Astrocyte of the cerebellum (primary cell): Measurements from ENCODE around the gene TRAF7.

Experiments
- DNase-seq: peaks from one replicate; pipeline ENCODE4 v3.0.0-alpha.2; 2011; ENCODE audit warnings: low read depth
- H3K4me3 ChIP-seq: 2 replicates; pipeline ENCODE4 v1.5.1; 2011; ENCODE audit warnings: mild to moderate bottlenecking, low read depth, low read length, moderate library complexity
- in situ Hi-C: cut with HindIII; loops from 2 replicates; pipeline ENCODE4 v1.10.0; 2017; ENCODE audit warnings: low sequenced_read_pairs
- TF ChIP-seq, protein P1 (sequence below): IDR thresholded peaks from 2 replicates; pipeline ENCODE4 v1.5.1; 2012; ENCODE audit warnings: low read length, low read depth, moderate library complexity, mild to moderate bottlenecking; ENCODE audit errors: missing control alignments

The TRAF7 gene

DNA sequence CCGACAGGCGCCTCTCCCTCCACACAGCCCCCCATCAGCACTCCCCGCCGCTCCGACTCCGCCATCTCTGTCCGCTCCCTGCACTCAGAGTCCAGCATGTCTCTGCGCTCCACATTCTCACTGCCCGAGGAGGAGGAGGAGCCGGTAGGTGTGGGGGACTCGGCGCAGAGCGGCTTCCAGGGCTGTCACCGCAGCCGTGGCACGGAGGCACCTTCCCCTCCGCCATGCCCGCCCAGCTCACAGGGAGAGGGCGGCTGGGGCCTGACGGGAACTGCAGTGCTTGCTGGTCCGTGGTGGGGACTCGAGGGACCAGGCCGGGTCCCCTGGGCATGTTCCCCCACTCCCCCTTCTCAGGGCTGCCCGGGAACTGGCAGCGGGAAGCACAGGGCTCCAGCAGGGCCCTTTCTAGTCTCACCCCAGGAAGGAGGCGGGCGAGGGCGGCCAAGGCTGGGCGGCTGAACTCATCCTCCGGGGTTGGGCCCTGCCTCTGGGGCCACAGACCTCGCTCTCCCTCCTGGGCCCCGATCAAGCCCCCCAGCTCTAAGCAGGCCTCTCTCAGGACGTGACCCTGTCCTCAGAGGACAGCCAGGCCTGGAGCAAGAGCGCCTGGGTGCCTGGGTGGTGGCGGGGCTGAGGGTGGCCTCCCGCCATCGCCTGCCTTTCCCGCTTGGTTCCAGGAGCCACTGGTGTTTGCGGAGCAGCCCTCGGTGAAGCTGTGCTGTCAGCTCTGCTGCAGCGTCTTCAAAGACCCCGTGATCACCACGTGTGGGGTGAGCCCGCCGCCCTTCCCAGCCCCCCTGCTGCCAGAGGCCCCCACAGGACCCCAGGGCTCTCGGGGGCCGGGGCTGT is 15.2 kb downstream of the TRAF7 start:
- H3K4me3 ChIP-seq, result no peak overlapping the region
- TF ChIP-seq, protein P1, sequence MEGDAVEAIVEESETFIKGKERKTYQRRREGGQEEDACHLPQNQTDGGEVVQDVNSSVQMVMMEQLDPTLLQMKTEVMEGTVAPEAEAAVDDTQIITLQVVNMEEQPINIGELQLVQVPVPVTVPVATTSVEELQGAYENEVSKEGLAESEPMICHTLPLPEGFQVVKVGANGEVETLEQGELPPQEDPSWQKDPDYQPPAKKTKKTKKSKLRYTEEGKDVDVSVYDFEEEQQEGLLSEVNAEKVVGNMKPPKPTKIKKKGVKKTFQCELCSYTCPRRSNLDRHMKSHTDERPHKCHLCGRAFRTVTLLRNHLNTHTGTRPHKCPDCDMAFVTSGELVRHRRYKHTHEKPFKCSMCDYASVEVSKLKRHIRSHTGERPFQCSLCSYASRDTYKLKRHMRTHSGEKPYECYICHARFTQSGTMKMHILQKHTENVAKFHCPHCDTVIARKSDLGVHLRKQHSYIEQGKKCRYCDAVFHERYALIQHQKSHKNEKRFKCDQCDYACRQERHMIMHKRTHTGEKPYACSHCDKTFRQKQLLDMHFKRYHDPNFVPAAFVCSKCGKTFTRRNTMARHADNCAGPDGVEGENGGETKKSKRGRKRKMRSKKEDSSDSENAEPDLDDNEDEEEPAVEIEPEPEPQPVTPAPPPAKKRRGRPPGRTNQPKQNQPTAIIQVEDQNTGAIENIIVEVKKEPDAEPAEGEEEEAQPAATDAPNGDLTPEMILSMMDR, result no peak
- in situ Hi-C loops, result no loop called here
- no peak for DNase-seq

DNA sequence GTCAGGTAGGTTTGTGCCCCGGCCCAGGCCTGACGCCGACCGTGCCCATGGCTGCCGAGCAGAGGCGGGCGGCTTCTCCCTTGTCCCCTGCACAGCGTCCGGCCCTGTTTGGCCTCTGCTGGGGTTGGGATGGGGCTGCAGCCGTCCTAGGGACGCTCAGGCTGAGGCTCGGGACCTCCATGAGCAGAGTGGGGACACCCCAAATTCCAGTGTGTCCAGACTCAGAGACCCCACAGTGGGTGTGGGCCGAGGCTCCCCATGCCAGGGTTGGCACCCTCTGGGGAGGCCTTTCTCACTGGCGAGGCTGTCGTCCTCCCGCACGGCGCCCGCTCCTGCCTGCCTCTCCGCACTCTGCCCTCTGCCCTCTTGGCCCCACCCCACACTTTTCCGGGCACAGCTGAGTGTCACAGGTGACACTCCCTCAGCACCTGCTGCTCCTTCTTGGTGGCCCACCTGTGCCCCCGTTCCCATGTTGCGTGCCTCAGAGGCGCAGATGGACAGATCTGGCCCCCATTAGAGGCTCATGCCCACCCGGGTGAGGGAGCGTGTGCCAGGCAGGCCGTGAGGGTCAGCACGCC is 16.1 kb downstream of the TRAF7 start:
- TF ChIP-seq, protein P1, result no peak
- DNase-seq, result no peak
- H3K4me3 ChIP-seq, result no peak overlapping the region
- in situ Hi-C loops, result no loop called here

DNA sequence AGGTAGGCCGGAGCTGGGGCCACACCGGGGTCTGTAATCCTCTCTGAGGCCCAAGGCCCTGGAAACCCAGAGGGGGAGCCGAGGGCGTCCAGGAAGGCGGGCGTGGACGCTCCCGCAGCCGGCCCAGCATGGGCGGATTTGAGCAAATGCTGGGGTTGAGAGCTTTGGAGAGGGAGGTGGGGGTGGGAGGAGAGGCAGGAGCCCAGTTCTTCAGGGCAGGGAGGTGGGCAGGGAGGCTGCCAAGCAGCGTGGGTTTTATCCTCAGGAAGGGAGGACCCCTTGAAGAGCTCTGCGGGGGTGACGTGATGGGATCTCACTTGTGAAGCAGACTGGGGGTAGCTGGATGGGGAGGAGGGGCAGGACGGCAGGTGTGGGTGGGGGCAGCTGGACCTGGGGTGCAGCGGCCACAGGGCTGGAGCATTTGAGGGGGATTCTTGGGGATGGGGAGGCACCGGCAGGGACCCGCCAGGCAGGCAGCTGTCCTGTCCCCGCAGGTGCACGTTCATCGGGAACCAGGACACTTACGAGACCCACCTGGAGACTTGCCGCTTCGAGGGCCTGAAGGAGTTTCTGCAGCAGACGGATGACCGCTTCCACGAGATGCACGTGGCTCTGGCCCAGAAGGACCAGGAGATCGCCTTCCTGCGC is 17.2 kb downstream of the TRAF7 start:
- in situ Hi-C loops, result no loop called here
- H3K4me3 ChIP-seq, result no peak overlapping the region

DNA sequence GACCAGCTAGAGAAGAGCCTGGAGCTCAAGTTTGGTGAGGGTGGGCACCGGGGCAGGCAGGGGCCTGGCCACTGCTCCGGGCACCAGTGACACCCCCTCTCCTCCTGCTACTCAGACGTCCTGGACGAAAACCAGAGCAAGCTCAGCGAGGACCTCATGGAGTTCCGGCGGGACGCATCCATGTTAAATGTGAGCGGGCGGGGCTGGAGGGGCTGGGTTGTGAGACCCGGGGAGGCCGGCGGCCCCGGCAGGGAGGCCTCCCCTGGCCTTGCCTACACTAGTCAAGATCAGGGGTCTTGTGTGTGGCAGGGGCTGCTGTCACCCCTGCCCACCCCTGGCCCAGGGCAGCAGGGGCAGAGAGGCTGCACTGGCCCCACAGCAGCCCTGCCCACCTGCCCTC is 17.8 kb downstream of the TRAF7 start:
- no peak for DNase-seq
- in situ Hi-C loops, result no loop called here
- no peak overlapping the region for H3K4me3 ChIP-seq
- TF ChIP-seq, protein P1, result no peak

More for the DNA sequence above, 17.2 kb downstream of the TRAF7 start:
- TF ChIP-seq, protein P1, result no peak
- no peak for DNase-seq

DNA sequence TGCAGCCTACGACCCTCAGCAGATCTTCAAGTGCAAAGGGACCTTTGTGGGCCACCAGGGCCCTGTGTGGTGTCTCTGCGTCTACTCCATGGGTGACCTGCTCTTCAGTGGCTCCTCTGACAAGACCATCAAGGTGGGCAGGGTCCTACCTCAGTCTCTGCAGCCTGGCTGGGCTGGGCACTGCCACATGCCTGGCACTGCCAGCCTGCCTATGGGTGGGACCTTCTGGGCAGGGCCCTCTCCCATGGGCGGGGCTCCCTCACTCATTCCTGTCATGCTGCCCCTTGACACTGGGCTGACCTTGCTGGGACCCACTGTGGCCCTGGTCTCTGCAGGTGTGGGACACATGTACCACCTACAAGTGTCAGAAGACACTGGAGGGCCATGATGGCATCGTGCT is 18.3 kb downstream of the TRAF7 start:
- no peak overlapping the region for H3K4me3 ChIP-seq
- no peak for DNase-seq
- in situ Hi-C loops, result no loop called here
- TF ChIP-seq, protein P1, result no peak

DNA sequence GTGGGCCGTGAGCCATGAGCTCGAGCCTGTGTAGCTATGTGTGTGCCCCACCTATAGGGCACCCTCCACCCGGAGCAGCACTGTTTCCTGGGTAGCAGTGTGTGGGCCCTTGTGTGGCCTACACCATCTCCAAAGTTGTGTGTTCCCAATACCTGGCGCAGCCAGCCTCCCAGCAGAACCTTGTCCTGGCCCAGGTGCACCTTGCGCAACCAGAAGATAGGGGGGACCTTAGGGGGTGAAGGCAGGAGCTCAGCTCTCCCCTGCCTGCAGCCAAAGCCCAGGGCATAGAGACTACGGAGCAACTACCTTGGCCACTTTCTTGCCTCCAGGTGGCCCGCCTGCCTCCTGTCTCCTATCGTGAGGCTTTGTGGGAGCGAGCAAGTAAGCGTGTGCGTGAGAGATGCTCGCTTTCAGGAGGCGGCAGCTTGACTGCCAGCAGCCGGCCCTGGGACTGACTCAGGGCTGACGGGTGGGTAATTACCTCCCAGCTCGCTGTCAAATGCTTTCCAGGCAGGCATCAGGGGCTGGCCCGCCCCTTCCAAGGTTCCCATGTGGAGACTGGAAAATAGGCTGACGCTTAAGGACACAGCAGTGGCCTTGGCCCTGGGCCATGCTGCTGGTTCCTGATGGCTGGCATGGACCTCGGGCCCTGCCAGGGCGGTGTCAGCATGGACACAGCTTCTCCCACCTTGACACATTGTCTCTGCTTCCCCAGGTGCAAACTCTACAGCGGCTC is 19.0 kb downstream of the TRAF7 start:
- no peak overlapping the region for H3K4me3 ChIP-seq
- in situ Hi-C loops, result no loop called here
- DNase-seq, result no peak
- TF ChIP-seq, protein P1, result no peak
